ENCODE results near the gene SIM2.

The SIM2 gene

DNA sequence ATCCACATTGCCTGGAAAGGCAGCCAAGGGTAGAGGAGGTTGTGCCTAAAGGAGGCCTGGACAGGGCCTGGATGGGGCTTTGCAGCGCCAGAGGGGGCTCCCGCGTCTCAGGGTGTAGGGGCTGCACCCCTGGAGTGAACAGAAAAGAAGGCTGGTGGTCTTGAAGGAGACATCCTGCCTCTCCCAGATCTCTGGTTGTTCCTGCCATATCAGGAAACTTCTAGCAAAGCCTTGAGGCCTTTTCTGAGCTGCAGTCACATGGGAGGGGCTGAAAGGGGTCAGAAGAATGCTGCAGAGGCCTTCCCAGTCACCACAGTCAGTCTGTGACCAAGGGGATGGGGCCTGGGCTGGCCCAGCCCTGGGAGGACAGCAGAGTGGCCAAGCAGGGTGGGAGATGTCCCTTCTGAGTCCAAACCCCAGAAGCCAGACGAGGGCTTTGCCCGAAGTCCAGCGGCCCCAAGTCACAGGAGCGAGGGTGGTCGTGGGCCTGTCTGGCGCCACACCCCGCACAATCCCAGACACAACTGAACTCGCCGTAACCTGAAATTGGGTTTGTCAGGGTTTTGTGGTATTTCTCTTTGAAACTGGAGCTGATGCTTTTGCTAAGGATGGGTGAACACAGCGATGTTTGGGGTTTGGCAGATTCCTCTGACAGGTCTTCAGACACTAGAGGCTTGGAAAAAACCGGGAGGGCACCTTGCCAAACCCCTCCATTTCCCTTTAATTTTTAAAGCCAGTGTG, 29.6 kb downstream of the SIM2 start:
- H3K36me3 ChIP-seq (ENCODE audit: control insufficient read depth, insufficient read depth, low read length) = no peaks in the 10 kb centered on the region

DNA sequence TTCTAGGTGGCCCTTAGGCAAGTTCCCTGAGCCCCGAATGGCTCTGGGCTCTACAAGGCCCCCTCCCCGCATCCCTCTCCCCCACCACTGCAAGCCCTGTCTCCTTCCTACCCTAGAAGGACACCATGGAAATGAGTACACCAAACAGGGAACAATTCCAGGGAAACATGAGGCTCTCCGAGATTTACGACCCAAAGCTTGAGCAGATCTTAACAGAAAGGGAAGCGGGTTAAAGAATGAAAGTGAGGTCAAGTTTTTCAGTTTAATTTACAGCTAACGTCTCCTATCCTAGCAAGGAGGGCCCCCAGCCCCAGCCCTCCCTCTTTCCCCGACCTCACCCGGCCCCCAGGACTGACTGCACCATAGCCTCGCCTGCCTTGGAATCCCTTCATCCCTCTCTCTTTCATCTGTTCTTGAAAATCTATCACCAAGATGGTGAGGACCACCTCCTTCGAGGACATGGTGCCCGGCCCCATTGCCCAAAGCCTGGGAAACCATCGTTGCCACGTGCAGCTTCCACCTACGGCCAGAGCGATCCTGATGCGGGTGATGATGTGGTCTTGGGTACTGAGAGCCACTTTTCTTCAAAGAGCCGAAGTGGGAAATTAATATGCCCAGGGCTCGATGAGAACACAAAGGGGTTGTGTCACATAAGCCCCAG, 30.5 kb downstream of the SIM2 start:
- Histone ChIP-seq H3K36me3 (ENCODE audit: control insufficient read depth, insufficient read depth, low read length) (no peaks in the 10 kb centered on the region), H3K9ac (ENCODE audit: low read length) (no peak overlapping the region), H3K27me3 (ENCODE audit: control insufficient read depth, insufficient read depth, low read length) (peaks cover 14% of the 10 kb centered on the region), H3K4me1 (ENCODE audit: control insufficient read depth, insufficient read depth, low read length) (peaks cover 6% of the 10 kb centered on the region), H3K9me3 (ENCODE audit: control insufficient read depth, low read length) (peaks cover 3% of the 10 kb centered on the region), H3K4me3 (ENCODE audit: low read length) (no peak overlapping the region)

More for the DNA sequence above, 29.6 kb downstream of the SIM2 start:
- no peak overlapping the region for H3K4me3 ChIP-seq (ENCODE audit: low read length)
- no peak overlapping the region for H3K9ac ChIP-seq (ENCODE audit: low read length)
- no peaks in the 10 kb centered on the region for H3K9me3 ChIP-seq (ENCODE audit: control insufficient read depth, low read length)
- peaks cover 6% of the 10 kb centered on the region for H3K4me1 ChIP-seq (ENCODE audit: control insufficient read depth, insufficient read depth, low read length)
- H3K27me3 ChIP-seq (ENCODE audit: control insufficient read depth, insufficient read depth, low read length) = peaks cover 13% of the 10 kb centered on the region

DNA sequence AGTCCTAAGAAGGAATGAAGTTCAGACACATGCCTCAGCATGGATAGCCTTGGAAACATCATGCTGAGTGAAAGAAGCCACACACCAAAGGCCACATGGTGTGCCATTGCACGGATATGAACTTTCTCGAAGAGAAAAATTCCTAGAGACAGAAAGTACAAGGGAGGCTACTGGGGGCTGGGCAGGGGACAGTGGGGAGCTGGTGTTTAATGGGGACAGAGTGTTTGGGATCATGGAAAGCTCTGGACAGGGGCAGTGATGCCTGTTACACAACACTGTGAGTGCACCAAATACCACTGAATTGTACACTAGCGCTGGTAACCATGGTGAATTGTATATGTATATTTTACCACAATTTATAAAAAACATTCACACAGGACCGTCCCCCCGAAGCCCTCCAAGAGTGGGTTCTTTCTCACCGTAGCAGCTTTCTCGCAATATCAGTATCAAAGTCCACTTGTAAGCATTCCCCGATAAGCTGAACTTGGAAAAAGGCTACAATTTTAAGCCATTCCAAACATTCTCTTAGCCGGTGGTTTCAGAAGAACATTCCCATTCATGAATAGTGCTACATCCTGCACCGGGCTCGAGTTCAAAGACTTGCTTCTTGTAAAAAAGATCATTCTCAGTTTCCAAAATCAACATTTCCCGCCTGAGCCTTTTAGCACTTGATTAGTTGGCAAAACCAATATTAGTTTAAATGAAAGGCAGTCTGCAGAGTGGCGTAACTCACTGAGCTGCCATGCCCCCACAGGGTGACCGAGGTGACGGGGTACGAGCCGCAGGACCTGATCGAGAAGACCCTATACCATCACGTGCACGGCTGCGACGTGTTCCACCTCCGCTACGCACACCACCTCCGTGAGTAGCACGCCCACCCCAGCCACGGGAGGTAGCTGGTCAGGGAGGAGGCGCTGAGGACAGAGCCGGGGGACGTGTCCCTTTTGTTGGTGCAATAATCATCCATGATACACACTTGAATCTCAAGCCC, 31.7 kb downstream of the SIM2 start:
- H3K36me3 ChIP-seq (ENCODE audit: control insufficient read depth, insufficient read depth, low read length) = no peaks in the 10 kb centered on the region
- H3K4me1 ChIP-seq (ENCODE audit: control insufficient read depth, insufficient read depth, low read length) = peaks cover 6% of the 10 kb centered on the region
- H3K9me3 ChIP-seq (ENCODE audit: control insufficient read depth, low read length) = peaks cover 3% of the 10 kb centered on the region
- no peak overlapping the region for H3K4me3 ChIP-seq (ENCODE audit: low read length)
- peaks cover 19% of the 10 kb centered on the region for H3K27me3 ChIP-seq (ENCODE audit: control insufficient read depth, insufficient read depth, low read length)
- H3K9ac ChIP-seq (ENCODE audit: low read length) = no peak overlapping the region

DNA sequence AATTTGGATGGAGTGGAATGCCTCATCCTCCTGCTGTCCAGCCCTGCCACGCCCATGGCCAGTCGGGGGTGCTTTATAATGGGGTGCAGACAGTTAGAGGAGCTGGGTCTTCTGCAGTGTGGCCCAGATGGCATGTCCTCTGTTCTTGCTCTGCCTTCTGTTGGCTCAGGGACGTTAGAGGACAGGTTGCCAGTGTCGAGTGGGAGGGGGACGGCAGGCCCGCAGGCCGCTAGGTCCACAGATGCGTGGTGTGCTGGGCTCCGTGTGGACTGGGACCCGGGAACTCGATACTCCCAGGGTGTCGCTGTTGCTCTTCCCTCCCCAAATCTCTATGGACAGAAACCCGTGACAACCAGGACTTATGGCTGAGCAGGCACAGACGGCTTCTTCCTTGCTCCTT, 33.3 kb downstream of the SIM2 start:
- peaks cover 6% of the 10 kb centered on the region for H3K4me1 ChIP-seq (ENCODE audit: control insufficient read depth, insufficient read depth, low read length)
- H3K9ac ChIP-seq (ENCODE audit: low read length) = no peak overlapping the region
- H3K27me3 ChIP-seq (ENCODE audit: control insufficient read depth, insufficient read depth, low read length) = peaks cover 23% of the 10 kb centered on the region
- no peaks in the 10 kb centered on the region for H3K36me3 ChIP-seq (ENCODE audit: control insufficient read depth, insufficient read depth, low read length)
- H3K4me3 ChIP-seq (ENCODE audit: low read length) = no peak overlapping the region
- H3K9me3 ChIP-seq (ENCODE audit: control insufficient read depth, low read length) = peaks cover 3% of the 10 kb centered on the region

DNA sequence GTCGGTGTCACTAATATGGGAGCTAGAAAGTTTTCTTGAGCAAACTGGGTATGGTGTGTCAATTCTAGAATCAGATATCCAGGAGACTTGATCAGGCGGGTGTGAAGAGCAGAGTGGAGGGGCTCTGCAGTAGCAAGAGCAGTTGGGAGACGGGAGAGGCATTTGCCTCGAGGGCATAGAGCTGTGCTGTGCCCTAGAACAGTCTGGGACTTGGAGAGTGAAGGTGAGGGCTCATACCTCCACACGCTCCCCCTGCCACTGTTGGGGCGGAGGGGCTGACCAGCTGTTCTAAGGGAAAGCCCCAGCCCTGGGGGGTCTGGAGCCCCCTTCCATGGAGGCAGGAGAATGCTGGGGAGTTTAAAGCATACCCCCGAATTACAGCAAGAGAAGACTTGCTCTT, 33.8 kb downstream of the SIM2 start:
- Histone ChIP-seq H3K27me3 (ENCODE audit: control insufficient read depth, insufficient read depth, low read length) (peaks cover 23% of the 10 kb centered on the region), H3K9ac (ENCODE audit: low read length) (no peak overlapping the region), H3K4me3 (ENCODE audit: low read length) (no peak overlapping the region)

DNA sequence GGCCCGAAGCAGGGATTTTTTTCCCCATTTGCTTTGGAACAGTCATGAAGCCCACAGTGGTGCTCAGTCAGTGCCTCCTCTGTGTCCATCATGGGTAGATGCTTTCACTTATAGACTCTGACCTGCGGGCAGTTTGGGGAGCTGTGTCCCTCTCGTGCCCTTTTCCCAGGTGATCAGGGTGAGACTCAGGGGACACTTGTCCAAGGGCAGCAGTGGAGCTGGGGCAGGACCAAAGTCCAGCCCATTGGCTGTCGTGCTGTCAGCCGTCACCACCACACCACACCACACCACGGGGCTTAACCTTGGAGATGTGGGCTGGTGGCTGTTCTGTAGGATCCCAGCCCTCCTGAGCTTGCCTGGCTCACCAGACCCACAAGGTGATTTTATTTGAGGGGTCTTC, 34.9 kb downstream of the SIM2 start:
- Histone ChIP-seq H3K4me1 (ENCODE audit: control insufficient read depth, insufficient read depth, low read length) (peaks cover 6% of the 10 kb centered on the region), H3K36me3 (ENCODE audit: control insufficient read depth, insufficient read depth, low read length) (no peaks in the 10 kb centered on the region), H3K9me3 (ENCODE audit: control insufficient read depth, low read length) (peaks cover 3% of the 10 kb centered on the region), H3K4me3 (ENCODE audit: low read length) (no peak overlapping the region), H3K9ac (ENCODE audit: low read length) (no peak overlapping the region), H3K27me3 (ENCODE audit: control insufficient read depth, insufficient read depth, low read length) (peaks cover 27% of the 10 kb centered on the region)

More for the DNA sequence above, 33.8 kb downstream of the SIM2 start:
- H3K4me1 ChIP-seq (ENCODE audit: control insufficient read depth, insufficient read depth, low read length) = peaks cover 6% of the 10 kb centered on the region
- no peaks in the 10 kb centered on the region for H3K36me3 ChIP-seq (ENCODE audit: control insufficient read depth, insufficient read depth, low read length)
- peaks cover 3% of the 10 kb centered on the region for H3K9me3 ChIP-seq (ENCODE audit: control insufficient read depth, low read length)

DNA sequence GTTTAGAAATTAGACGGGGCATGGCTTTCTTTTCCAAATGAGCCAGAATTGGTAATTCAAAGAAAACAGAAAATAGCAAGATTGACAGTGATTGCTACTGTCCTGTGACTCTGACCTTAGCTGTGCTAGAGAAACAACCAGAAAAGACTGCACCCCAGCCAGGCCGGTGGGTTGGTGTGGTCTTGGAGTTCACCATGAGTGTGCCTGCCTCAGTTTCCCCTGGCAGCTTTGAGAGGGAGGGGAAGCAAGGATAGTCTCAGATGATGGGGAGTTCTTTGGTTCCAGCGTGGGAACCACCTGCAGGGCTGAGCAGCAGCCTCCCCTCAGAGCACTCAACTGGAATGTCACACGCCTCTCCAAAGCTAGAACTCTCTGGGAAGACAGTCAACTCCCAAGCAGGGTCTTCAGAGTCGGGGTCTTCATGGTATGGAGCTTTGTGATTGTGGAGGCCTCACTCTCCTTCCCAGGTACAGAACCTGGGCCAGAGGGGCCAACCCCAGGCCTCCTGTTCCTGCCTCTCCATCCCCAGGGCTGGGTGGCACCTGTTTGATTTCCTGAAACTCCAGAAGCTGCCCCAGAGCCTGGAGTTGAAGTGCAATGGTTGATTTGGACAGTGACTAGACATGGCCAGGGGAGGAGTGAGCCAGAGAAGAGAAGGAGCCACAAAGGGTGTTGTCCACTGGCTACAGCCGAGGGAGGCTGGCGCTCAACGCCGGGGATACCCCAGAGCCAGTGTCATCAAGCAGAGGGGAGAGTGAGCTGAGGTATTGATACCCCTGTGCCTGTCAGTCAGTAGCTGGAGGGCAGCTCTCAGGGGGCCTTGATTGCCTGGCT, 35.7 kb downstream of the SIM2 start:
- Histone ChIP-seq H3K4me1 (ENCODE audit: control insufficient read depth, insufficient read depth, low read length) (peaks cover 6% of the 10 kb centered on the region), H3K4me3 (ENCODE audit: low read length) (no peak overlapping the region), H3K27me3 (ENCODE audit: control insufficient read depth, insufficient read depth, low read length) (peaks cover 28% of the 10 kb centered on the region), H3K9ac (ENCODE audit: low read length) (no peak overlapping the region), H3K9me3 (ENCODE audit: control insufficient read depth, low read length) (peaks cover 3% of the 10 kb centered on the region), H3K36me3 (ENCODE audit: control insufficient read depth, insufficient read depth, low read length) (no peaks in the 10 kb centered on the region)

DNA sequence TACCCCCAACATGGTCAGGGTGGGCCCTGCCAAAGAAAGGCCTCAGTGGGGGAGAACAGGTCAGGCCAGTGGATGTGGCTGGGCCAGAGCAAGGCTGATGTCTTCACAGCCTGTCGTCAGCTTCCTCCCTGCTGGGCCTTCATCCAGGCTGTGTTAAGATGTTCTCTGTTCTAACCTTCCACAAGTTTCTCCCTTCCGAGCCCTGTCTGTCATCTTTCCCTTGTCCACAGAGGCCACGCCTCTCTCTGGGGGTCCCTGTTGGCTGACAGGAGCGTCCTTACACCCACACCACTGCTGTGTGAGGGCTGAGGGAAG, 36.2 kb downstream of the SIM2 start:
- Histone ChIP-seq H3K36me3 (ENCODE audit: control insufficient read depth, insufficient read depth, low read length) (no peaks in the 10 kb centered on the region), H3K4me3 (ENCODE audit: low read length) (no peak overlapping the region), H3K9ac (ENCODE audit: low read length) (no peak overlapping the region), H3K9me3 (ENCODE audit: control insufficient read depth, low read length) (peaks cover 3% of the 10 kb centered on the region), H3K27me3 (ENCODE audit: control insufficient read depth, insufficient read depth, low read length) (peaks cover 26% of the 10 kb centered on the region), H3K4me1 (ENCODE audit: control insufficient read depth, insufficient read depth, low read length) (peaks cover 6% of the 10 kb centered on the region)

DNA sequence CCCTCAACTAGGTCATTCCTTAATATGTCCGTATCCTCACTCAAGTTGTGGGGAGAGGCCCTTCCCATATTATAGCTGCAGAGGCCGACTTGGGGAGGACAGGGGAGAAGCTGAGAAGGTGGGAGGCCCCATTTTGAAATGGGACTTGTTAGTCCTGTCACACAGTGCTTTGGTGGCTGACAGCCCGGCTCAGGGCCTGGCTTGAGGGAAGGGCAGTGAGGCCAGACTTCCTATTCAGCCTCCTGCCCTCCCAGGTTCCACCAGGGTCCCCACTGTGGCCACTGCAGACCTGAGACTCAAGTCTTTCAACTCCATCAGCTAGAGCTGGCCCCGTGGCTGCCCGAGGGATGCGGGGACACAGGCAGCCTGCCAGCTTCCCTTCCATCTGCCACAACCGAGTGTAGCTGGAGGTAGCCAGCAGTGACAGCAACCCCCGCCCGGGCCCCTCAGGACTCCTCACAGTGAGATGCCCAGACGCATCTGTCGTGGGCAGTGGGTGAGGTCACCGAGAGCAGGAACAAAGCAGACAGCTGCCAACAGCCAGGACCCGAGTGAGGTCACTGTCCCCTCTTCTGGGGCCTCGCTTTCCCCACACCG, 36.9 kb downstream of the SIM2 start:
- peaks cover 23% of the 10 kb centered on the region for H3K27me3 ChIP-seq (ENCODE audit: control insufficient read depth, insufficient read depth, low read length)
- no peaks in the 10 kb centered on the region for H3K36me3 ChIP-seq (ENCODE audit: control insufficient read depth, insufficient read depth, low read length)
- peaks cover 3% of the 10 kb centered on the region for H3K9me3 ChIP-seq (ENCODE audit: control insufficient read depth, low read length)
- H3K4me3 ChIP-seq (ENCODE audit: low read length) = no peak overlapping the region
- no peak overlapping the region for H3K9ac ChIP-seq (ENCODE audit: low read length)
- H3K4me1 ChIP-seq (ENCODE audit: control insufficient read depth, insufficient read depth, low read length) = peaks cover 3% of the 10 kb centered on the region

DNA sequence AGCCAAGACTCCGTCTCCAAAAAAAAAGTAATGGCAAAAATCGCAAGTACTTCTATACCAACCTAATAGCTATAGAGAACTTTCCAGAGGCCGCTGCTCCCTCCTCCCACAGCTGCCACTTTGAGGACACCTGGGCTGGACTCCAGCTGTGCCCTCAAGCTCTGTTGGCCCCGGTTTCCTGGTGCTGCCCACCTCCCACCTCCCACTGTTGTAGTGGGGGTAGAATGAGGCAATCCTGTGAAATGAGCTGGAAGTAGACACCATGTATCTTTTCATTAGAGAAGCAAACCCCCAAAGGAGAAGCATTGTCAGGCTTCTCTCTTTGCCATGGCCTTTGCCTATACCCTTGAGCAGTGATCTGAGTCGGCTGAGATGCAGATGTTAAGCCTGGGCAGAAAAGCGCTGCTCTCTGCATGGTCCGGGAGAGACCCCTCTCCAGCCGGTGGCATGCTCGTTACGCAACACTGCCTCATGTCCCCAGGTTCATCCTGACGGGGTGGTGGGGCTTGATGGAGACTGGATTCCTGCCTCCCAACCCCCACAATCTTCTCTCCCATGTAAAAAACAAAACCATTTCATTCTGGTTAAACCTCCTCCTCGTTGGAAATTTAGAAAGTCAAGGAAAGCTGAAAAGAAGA, 39.7 kb downstream of the SIM2 start:
- H3K4me3 ChIP-seq (ENCODE audit: low read length) = no peak overlapping the region
- no peaks in the 10 kb centered on the region for H3K4me1 ChIP-seq (ENCODE audit: control insufficient read depth, insufficient read depth, low read length)
- H3K9ac ChIP-seq (ENCODE audit: low read length) = no peak overlapping the region
- H3K9me3 ChIP-seq (ENCODE audit: control insufficient read depth, low read length) = peaks cover 3% of the 10 kb centered on the region
- no peaks in the 10 kb centered on the region for H3K36me3 ChIP-seq (ENCODE audit: control insufficient read depth, insufficient read depth, low read length)
- peaks cover 15% of the 10 kb centered on the region for H3K27me3 ChIP-seq (ENCODE audit: control insufficient read depth, insufficient read depth, low read length)

DNA sequence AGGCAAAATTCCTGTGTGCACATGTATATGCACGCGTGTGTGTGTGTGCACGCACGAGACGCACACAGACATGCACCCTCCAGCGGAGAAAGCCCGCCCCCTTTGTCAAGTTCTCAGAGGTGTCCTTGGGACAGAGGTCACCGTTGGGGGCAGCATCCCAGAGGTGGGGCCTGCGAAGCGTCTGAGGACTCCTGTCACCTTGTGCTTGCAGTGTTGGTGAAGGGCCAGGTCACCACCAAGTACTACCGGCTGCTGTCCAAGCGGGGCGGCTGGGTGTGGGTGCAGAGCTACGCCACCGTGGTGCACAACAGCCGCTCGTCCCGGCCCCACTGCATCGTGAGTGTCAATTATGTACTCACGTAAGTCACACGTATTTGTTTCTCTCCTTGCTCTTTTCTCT, 42.6 kb downstream of the SIM2 start:
- H3K9me3 ChIP-seq (ENCODE audit: control insufficient read depth, low read length) = no peaks in the 10 kb centered on the region
- peaks cover 1% of the 10 kb centered on the region for H3K4me1 ChIP-seq (ENCODE audit: control insufficient read depth, insufficient read depth, low read length)
- no peaks in the 10 kb centered on the region for H3K36me3 ChIP-seq (ENCODE audit: control insufficient read depth, insufficient read depth, low read length)
- H3K9ac ChIP-seq (ENCODE audit: low read length) = no peak overlapping the region
- no peak overlapping the region for H3K4me3 ChIP-seq (ENCODE audit: low read length)
- peaks cover 17% of the 10 kb centered on the region for H3K27me3 ChIP-seq (ENCODE audit: control insufficient read depth, insufficient read depth, low read length)

Measured in mucosa of stomach (tissue), 1 donor.